Mucosa of gallbladder (tissue), 1 donor: Measurements from ENCODE around the gene PTGES3. TPM values are rescaled to one million over a fixed set of nuclear protein-coding genes. Genes with fewer than 3 reads are reported as not detected.
"Not testable (repeated sequence)": the region's sequence is repeated elsewhere in the genome, so short reads cannot be mapped to it uniquely, and the experiment has no call there.

ENCODE experiments used
- DNase-seq: peaks from one replicate; pipeline ENCODE4 v3.0.0-alpha.2; 2020; ENCODE audit warnings: low spot score
- total RNA-seq: library from RNA; stranded (reverse); gene quantifications from one replicate; pipeline ENCODE4 v1.2.1, GENCODE V29; 2021
- donor health status: DM: no; HTN: no; CAD: no.

The PTGES3 gene
- total RNA-seq, 1 donor from 2014 or later, result 201 TPM

- no peak for DNase-seq
Measured at GRCh38 chr12:56657416-56658379, 30.4 kb downstream of the PTGES3 start.

DNA sequence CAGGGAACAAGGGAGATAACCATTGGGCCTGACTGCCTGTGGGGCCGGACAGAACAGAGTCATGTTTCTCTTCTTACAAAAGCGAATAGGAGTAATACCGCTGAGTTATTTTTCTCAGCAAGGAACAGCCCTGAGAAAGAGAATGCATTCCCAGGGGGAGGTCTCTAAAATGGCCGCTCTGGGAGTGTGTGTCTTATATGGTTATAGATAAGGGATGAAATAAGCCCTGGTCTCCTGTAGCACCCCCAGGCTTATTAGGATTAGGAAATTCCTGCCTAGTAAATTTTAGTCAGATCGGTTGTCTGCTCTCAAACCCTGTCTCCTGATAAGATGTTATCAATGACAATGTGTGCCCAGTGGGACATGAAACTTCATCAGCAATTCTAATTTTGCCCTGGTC is 34.3 kb downstream of the PTGES3 start:
- DNase-seq, result not testable (repeated sequence)

DNA sequence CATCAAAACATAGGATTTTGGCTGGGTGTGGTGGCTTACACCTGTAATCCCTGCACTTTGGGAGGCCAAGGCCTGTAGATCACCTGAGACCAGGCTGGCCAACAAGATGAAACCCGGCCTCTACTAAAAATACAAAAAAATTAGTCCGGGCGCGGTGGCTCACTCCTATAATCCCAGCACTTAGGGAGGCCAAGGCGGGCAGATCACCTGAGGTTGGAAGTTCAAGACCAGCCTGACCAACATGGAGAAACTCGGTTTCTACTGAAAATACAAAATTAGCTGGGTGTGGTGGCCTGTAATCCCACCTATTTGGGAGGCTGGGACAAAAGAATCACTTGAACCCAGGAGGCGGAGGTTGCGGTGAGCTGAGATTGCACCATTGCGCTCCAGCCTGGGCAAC is 40.1 kb downstream of the PTGES3 start:
- not testable (repeated sequence) for DNase-seq

DNA sequence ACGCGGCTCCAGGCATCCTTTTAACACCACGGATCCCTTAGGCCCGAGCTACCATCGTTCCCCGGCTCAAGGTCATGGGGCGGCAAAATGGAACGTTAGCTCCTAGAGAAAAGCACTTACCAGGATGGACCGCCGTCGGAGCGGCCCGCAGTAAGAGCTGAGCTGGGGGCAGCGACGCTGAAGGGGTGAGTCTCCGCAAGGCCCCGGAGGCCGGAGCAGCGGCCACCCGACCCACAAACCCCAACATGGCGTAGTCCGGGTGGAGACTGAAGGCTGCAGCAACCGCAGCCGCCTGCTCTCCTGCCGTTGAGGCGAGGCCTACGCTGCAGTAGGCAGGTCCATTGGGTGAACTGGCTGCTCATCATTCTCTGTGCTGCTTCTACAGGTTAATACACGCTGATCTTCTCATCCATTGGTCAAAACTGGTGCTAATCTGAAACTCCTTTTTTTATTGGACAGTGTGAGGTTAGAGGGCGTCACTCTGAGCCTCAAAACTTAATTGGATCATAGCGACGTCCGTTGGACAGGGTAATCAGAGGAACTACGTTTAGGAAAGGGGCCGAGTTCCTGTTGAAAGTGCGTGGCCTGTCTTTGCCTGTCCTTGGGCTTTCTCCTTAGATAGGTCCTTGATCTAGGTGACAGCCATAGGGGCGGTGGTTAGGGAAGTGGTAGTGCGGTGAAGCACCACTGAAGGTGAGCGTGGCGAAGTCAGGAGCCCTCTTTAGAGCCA is 42.2 kb downstream of the PTGES3 start, which contains the start of gene ATP5F1B:
Gene ATP5F1B (minus strand): TSS at position 268 of the 730 bp plus-strand sequence. CDS start 21 bp downstream, at position 247.
- DNase-seq, result peak; percentile 98

GRCh38 chr12:56645201-56645716 is 42.8 kb downstream of the PTGES3 start:
- no peak for DNase-seq

- no peak for DNase-seq
Measured at GRCh38 chr12:56644654-56645053, 43.4 kb downstream of the PTGES3 start.

DNA sequence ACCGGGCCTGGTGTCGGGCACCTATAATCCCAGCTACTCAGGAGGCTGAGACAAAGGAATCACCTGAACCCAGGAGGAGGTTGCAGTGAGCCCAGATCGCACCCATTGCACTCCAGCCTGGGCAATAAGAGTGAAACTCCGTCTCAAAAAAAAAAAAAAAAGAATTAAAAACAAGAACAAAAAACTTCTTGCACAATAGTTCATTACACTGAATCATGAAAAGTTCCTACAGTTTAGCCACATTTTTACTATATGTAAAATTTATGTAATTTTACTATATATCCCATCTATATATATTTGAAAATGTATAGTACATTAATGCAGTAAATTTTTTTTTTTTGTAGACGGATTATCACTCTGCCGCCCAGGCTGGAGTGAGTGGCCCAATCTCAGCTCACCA is 46.9 kb downstream of the PTGES3 start:
- DNase-seq, result no peak

DNA sequence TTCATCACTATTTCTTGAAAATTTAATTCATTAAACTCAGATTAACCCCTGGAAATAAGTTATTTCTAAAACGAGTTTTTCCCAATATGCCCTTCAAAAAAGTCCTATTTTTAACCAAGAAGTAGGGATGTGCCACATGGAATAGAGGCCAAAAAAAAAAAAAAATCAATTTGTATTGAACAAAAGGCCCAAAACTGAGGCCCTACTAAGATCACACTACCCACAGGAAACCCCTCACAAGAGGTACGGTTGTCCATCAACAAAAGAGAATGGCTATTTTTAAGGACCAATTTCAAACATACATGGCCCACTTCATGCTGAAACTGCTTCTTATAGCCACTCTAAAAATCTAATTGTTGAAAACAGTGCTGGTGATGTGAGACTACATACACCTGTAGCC is 50.5 kb downstream of the PTGES3 start:
- no peak for DNase-seq

GRCh38 chr12:56636675-56637540 is 51.2 kb downstream of the PTGES3 start:
- DNase-seq, result peak; percentile 99

DNA sequence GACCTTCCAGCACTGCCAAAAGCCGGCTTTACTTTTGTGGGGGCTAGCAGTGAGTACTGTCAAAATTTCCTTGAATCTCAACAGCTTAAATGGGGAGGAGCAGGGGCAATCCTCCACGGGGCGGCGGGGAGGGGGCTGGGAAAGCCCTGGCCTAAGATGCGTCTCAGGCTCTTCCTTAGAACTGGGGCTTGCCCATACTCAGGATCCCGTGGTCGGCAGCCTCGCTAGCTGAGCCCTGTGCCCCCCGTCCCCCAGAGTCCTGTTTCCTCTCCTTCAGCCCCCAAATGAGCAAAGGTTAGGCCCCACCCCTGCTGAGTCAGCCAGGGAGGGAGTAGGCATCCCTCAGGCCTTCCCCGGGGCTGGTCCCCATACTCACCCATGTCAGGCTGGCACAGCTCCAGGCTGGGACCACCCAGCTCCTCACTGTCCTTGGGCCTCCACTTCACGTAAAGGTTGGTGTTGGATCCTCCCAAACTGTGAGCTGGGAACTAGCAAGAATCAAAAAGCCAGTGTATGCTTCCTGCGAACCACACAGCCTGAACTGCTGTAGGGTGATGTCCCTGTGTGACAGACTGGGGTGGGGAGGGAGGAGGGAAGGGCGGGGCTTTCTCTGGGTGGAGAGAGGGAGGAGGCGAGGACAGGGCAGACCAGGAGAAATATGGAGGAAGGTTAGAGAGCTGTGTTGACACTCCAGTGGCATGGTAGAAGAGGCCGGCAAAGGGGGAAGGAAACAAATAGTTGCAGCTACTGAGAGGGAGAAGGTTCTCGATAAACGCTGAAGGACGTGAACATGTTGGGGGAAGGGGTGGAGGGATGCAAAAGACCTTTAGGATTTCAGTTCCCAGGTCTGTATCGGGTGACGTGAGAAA is 52.0 kb downstream of the PTGES3 start:
- peak; percentile 93 for DNase-seq

- peak; percentile 78 for DNase-seq
Measured at GRCh38 chr12:56634837-56635791, 53.0 kb downstream of the PTGES3 start.

- peak; percentile 45 for DNase-seq
Measured at GRCh38 chr12:56634242-56634836, 53.7 kb downstream of the PTGES3 start.

DNA sequence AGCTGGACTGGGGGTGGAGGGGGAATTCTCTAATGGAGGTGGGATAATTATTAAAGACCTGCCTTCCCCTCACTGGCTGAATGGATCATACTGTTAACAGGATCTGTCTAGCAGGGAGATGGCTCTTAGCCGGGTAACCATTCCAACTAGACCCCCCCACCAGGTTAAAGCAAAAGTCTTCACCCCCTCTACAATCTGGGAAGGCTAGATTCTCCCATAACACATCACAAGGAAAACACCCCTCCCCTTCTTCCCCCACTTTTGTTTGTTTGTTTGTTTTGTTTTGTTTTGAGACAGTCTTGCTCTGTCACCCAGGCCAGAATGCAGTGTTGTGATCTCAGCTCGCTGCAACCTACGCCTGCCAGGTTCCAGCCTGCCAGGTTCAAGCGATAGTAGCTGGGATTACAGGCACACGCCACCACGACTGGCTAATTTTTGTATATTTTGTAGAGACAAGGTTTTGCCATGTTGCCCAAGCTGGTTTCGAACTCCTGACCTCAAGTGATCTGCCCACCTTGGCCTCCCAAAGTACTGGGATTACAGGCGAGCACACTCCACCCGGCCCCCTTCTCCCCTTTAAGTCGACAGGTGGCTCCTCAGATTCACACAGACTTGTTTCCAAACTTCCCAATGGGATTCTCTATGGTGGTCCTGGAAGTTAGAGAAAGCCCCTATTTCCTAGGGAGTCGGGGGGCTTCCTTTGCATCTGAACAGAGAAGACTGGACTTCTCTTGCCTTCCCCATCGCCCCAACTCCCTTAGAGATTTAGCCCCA is 54.4 kb downstream of the PTGES3 start:
- DNase-seq, result no peak

DNA sequence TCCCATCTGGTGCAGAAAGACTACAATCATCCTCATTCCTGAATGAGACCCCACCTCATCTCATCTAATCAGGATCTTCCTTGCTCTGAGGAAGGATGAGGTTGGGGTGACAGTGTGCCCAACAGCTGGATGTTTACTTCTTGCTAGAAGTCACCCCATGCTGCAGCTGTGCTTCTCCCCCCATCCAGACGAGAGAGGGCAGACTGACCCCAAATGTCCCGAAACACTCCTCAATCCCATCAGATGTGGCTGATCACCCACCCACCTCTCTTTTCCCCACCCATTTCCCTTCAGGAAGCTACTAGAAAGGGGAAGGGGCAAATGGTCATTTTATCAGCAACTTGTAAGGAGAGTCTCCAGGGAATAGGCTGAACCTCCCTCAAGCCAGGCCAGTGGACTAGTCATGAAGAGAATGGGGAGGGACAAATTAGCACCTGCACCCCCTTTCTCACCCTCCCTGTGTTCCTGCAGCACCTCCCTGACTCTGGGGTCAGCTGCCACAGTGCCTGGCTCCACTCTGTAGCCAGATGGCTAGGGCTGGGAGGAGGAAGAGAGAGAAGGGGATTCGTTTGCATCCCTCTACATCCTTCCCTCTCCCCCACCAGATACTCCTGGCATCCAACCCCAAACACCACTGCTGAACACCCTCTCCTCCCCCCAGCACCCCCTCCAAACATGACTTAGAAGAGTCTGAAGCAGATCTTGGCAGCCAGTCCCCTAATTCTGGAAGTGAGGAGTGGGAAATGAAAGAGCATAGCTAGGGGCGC is 55.2 kb downstream of the PTGES3 start:
- DNase-seq, result no peak

DNA sequence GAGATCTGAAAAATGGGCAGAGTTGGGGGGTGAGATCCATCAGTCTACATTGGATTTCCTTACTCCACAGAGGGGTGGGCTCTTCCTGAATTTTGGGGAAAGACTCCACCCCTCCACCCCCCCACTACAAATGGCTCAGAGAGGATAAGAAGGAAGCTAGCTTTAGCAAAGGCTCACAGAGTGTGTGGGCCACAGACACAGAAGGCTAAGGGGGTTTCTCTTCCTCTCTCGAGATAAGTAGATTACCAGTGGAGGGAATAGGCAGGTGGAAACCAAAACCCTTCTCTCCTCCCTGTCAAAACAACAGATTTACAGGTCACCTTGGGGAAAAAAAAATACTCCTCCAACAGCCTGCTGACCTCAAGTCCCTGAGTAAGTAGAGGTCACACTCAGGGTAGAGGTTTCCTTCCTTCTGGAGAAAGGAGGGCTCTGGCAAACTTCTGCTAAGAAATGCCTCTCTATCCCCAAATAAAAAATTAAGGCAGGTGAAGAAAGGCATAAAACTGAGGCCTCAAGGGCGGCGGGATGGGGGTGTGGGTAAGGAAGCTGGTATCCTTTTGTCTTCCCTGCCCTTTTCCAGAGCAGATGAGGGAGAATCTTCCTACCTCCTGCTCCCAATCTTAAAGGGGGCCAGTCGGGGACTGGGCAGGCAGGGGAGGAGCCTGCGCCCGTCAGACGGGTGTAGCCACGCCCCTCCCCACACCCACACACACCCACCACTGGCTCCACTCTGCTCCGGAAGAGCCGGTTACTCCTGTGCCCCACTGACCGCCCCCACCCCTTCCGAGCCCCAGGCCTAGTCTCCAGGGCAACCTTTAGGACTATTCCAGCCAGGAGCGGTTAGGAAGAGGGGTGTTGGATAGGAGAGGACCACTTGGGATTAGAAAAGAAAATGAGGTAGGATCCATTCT is 56.0 kb downstream of the PTGES3 start:
- DNase-seq, result peak; percentile 59

DNA sequence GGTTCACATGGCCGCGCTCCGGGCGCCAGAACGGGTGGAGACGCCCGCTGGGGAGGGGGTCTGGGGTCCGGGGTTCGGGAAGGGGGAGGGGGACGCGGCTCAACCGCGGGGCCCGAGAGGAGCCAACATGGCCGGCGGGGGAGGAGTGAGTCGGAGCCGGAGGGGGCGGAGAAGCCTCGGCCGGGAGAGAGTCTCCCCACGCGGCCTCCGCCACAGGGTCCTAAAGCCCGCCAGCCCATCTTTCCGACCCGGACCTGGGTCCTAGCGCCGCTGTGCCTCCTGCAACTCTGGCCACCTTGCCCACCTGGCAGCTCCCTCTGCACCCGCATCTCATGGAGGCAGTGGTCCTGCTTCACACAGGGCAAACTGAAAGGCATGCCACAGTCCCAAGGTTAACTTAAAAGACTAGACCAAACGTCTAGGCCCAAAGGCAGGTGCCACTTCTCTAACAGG is 57.9 kb downstream of the PTGES3 start, which contains the start of gene BAZ2A:
Gene BAZ2A (minus strand): TSS at position 147 of the 453 bp plus-strand sequence. CDS start 12,796 bp downstream, outside the sequence.
- peak; percentile 90 for DNase-seq
